H1 (cell line): ENCODE results near the gene NCOA5. TPM values are rescaled to one million over a fixed set of nuclear protein-coding genes. Genes with fewer than 3 reads are reported as not detected.
"Not testable (repeated sequence)": the region's sequence is repeated elsewhere in the genome, so short reads cannot be mapped to it uniquely, and the experiment has no call there.

Experiments used
- CTCF ChIA-PET: fragments of 300-600 bp; sonication (Branson Sonifier 250); formaldehyde crosslinking; loops from one replicate; lab custom pipeline; 2021; ENCODE audit not compliant: partially characterized antibody; lab: Charles Lee
- POLR2A ChIA-PET: fragments of 300-600 bp; sonication (Branson Sonifier 250); formaldehyde crosslinking; loops from one replicate; lab custom pipeline; 2021; ENCODE audit warnings: inconsistent platforms; ENCODE audit not compliant: partially characterized antibody; lab: Charles Lee
- DNase-seq, 2 experiments: peaks; one replicate each; pipeline versions ENCODE4 v3.0.0 to v3.0.0-alpha.2; 2010 to 2022; ENCODE audit warnings: low spot score in 2 of 2, low read depth in 1 of 2, mixed read lengths in 1 of 2
- FAIRE-seq: peaks from 2 replicates; lab custom pipeline; 2011; peaks lifted over from hg19 to GRCh38; lab: Jason Lieb, UNC
- H2AFZ ChIP-seq: 2 replicates; pipeline ENCODE4 v1.8.1; 2012; ENCODE audit warnings: low read length, inconsistent platforms
- H2AK5ac ChIP-seq: 2 replicates; pipeline ENCODE4 v1.6.1; 2013; ENCODE audit warnings: low read depth, low read length
- H2BK120ac ChIP-seq: replicated peaks from 2 replicates; pipeline ENCODE3; 2013; ENCODE audit warnings: low read depth, low read length, inconsistent platforms
- H2BK12ac ChIP-seq: 2 replicates; pipeline ENCODE4 v1.6.1; 2013; ENCODE audit warnings: low read depth, low read length
- H2BK15ac ChIP-seq: 2 replicates; pipeline ENCODE4 v1.6.1; 2013; ENCODE audit warnings: low read length
- H2BK20ac ChIP-seq: 2 replicates; pipeline ENCODE4 v1.6.1; 2013; ENCODE audit warnings: low read length
- H2BK5ac ChIP-seq: 2 replicates; pipeline ENCODE4 v1.6.1; 2013; ENCODE audit warnings: low read depth, low read length
- H3K14ac ChIP-seq: 2 replicates; pipeline ENCODE4 v1.6.1; 2013; ENCODE audit warnings: inconsistent platforms; ENCODE audit not compliant: insufficient read length
- H3K18ac ChIP-seq: 2 replicates; pipeline ENCODE4 v1.6.1; 2013; ENCODE audit warnings: low read length; ENCODE audit errors: extremely low read depth
- H3K23ac ChIP-seq: 2 replicates; pipeline ENCODE4 v1.6.1; 2013; ENCODE audit warnings: inconsistent platforms; ENCODE audit not compliant: insufficient read length
- H3K23me2 ChIP-seq: 2 replicates; pipeline ENCODE4 v1.6.1; 2013; ENCODE audit warnings: low read depth, low read length
- H3K27ac ChIP-seq: 2 replicates; pipeline ENCODE4 v1.6.1; 2011; ENCODE audit warnings: low read depth, low read length, inconsistent platforms
- H3K27me3 ChIP-seq, 4 experiments: replicated peaks in 1 of 4; 1 replicate in 1 of 4; 2 replicates in 3 of 4; pipeline versions ENCODE4 v1.6.1 to v1.8.1; 2011 to 2013; ENCODE audit warnings: low read length in 3 of 4, mild to moderate bottlenecking in 3 of 4, inconsistent platforms in 2 of 4, mixed read lengths in 2 of 4, moderate library complexity in 1 of 4; ENCODE audit not compliant: control insufficient read depth in 3 of 4, insufficient read depth in 3 of 4; ENCODE audit errors: extremely low read depth in 1 of 4
- H3K36me3 ChIP-seq, 4 experiments: 2 replicates each; pipeline versions ENCODE4 v1.6.1 to v1.8.1; 2011 to 2013; ENCODE audit warnings: mild to moderate bottlenecking in 4 of 4, low read length in 3 of 4, moderate library complexity in 2 of 4, control low read depth in 1 of 4, inconsistent platforms in 1 of 4; ENCODE audit not compliant: insufficient read depth in 4 of 4, control insufficient read depth in 2 of 4
- H3K4ac ChIP-seq: replicated peaks from 2 replicates; pipeline ENCODE3; 2013; ENCODE audit warnings: low read length, low read depth, mixed read lengths, inconsistent platforms; ENCODE audit not compliant: insufficient read length
- H3K4me1 ChIP-seq, 4 experiments: replicated peaks in 1 of 4; 1 replicate in 1 of 4; 2 replicates in 3 of 4; pipeline versions ENCODE4 v1.6.1 to v1.8.1; 2011 to 2013; ENCODE audit warnings: low read length in 3 of 4, inconsistent platforms in 2 of 4, mixed read lengths in 1 of 4; ENCODE audit not compliant: insufficient read depth in 4 of 4, control insufficient read depth in 3 of 4
- H3K4me2 ChIP-seq, 2 experiments: 2 replicates each; pipeline versions ENCODE4 v1.6.1 to v1.8.1; 2011 to 2013; ENCODE audit warnings: low read depth in 2 of 2, low read length in 2 of 2, control low read depth in 1 of 2, inconsistent platforms in 1 of 2, mild to moderate bottlenecking in 1 of 2; ENCODE audit not compliant: insufficient read depth in 1 of 2
- H3K4me3 ChIP-seq, 4 experiments: fragments of 200-600, 300-600 bp in 1 of 4; sonication (generic), shearing (Covaris generic), sonication (Bioruptor Twin) in 1 of 4; 2 replicates each; pipeline versions ENCODE4 v1.5.1 to v1.8.1; 2011 to 2016; ENCODE audit warnings: low read length in 4 of 4, low read depth in 3 of 4, control low read depth in 2 of 4, inconsistent platforms in 2 of 4, mild to moderate bottlenecking in 2 of 4, mixed read lengths in 1 of 4, moderate library complexity in 1 of 4; ENCODE audit not compliant: insufficient read depth in 2 of 4; ENCODE audit errors: extremely low read depth in 1 of 4
- H3K56ac ChIP-seq: replicated peaks from 2 replicates; pipeline ENCODE3; 2013; ENCODE audit warnings: low read depth, mild to moderate bottlenecking, mixed read lengths, low read length, inconsistent platforms; ENCODE audit not compliant: insufficient read length
- H3K79me1 ChIP-seq: 2 replicates; pipeline ENCODE4 v1.6.1; 2013; ENCODE audit warnings: low read depth, low read length, control low read depth
- H3K79me2 ChIP-seq, 2 experiments: 2 replicates each; pipeline versions ENCODE4 v1.6.1 to v1.8.1; 2012 to 2013; ENCODE audit warnings: low read length in 2 of 2, mild to moderate bottlenecking in 2 of 2, inconsistent platforms in 1 of 2; ENCODE audit not compliant: insufficient read depth in 2 of 2, control insufficient read depth in 1 of 2
- H3K9ac ChIP-seq, 4 experiments: replicated peaks in 1 of 4; 1 replicate in 1 of 4; 2 replicates in 3 of 4; pipeline versions ENCODE4 v1.6.1 to v1.8.1; 2011 to 2013; ENCODE audit warnings: low read depth in 3 of 4, low read length in 3 of 4, control low read depth in 2 of 4, mild to moderate bottlenecking in 2 of 4, moderate library complexity in 2 of 4, inconsistent platforms in 1 of 4; ENCODE audit errors: extremely low read depth in 1 of 4
- H3K9me3 ChIP-seq, 2 experiments: 2 replicates each; pipeline versions ENCODE4 v1.6.1 to v1.8.1; 2012 to 2013; ENCODE audit warnings: mild to moderate bottlenecking in 2 of 2, moderate library complexity in 2 of 2, control low read depth in 1 of 2, inconsistent platforms in 1 of 2, low read depth in 1 of 2, low read length in 1 of 2, mixed read lengths in 1 of 2; ENCODE audit not compliant: insufficient read depth in 2 of 2
- H4K20me1 ChIP-seq, 2 experiments: replicated peaks in 1 of 2; 2 replicates each; pipeline versions ENCODE3 to v1.8.1; 2011 to 2013; ENCODE audit warnings: inconsistent platforms in 2 of 2, low read length in 2 of 2, mild to moderate bottlenecking in 1 of 2; ENCODE audit not compliant: insufficient read depth in 2 of 2, control insufficient read depth in 1 of 2
- H4K5ac ChIP-seq: 2 replicates; pipeline ENCODE4 v1.6.1; 2013; ENCODE audit warnings: low read length, low read depth, mixed read lengths, inconsistent platforms; ENCODE audit not compliant: insufficient read length
- H4K8ac ChIP-seq: 2 replicates; pipeline ENCODE4 v1.8.0; 2013; ENCODE audit warnings: mild to moderate bottlenecking, moderate library complexity, low read length, inconsistent platforms; ENCODE audit not compliant: insufficient read depth; ENCODE audit errors: extremely low read depth
- H4K91ac ChIP-seq: replicated peaks from 2 replicates; pipeline ENCODE3; 2013; ENCODE audit warnings: low read length, mixed read lengths, inconsistent platforms; ENCODE audit not compliant: insufficient read length
- WGBS, 2 experiments: shearing (Covaris generic) in 1 of 2; methylation state at CpG; one replicate each; pipeline versions ENCODE4 v1.1.6 to v1.1.7; 2013 to 2015; ENCODE audit warnings: low lambda C conversion rate in 2 of 2, mixed read lengths in 2 of 2, inconsistent platforms in 1 of 2, low coverage in 1 of 2, missing lambda C conversion rate in 1 of 2; ENCODE audit not compliant: insufficient replicate concordance in 2 of 2, insufficient coverage in 1 of 2, insufficient read length in 1 of 2; ENCODE audit errors: extremely low coverage in 1 of 2, missing lambda C conversion rate in 1 of 2; 5-methylcytosine and 5-hydroxymethylcytosine counted together
- polyA plus RNA-seq, 7 experiments: library from polyadenylated mRNA; depleted of rRNA in 3 of 7; stranded (reverse) in 5 of 7; unstranded in 2 of 7; fragments of >200 nt in 5 of 7; fragments of 200-250 nt in 2 of 7; gene quantifications; 1 replicate in 5 of 7; 2 replicates in 1 of 7; 4 replicates in 1 of 7; pipeline versions ENCODE4 v1.2.1 to v1.2.3, GENCODE V29; 2011 to 2013; ENCODE audit warnings: missing spikeins in 2 of 7, mixed read lengths in 2 of 7
- total RNA-seq: library from RNA; stranded (reverse); fragmentation: NEBNext Ultra II Directional; extraction: Animal tissue kit (Norgen Biotek cat#: 25700); gene quantifications from 2 replicates; pipeline ENCODE4 v1.2.1, GENCODE V29; 2021

NCOA5 gene
- total and polyA plus RNA-seq, 2 of the 8 experiments (the other 6 are each of a cell fraction or from before 2014, with no cell fraction given) = 20.4 to 29.0 TPM

GRCh38 chr20:46091622-46092535 is 2.1 kb upstream of the NCOA5 start:
- not testable (repeated sequence) for H4K8ac ChIP-seq, H3K4me1 ChIP-seq, H3K36me3 ChIP-seq, H3K27ac ChIP-seq, H3K23me2 ChIP-seq, H3K56ac ChIP-seq, H4K20me1 ChIP-seq, FAIRE-seq, H2BK5ac ChIP-seq, H2BK15ac ChIP-seq, H2BK120ac ChIP-seq, H3K9ac ChIP-seq, H2AK5ac ChIP-seq, H2BK12ac ChIP-seq, H4K91ac ChIP-seq, H3K14ac ChIP-seq, H2BK20ac ChIP-seq, H3K79me1 ChIP-seq, H3K23ac ChIP-seq, H2AFZ ChIP-seq, H3K4ac ChIP-seq, H4K5ac ChIP-seq, H3K9me3 ChIP-seq, H3K18ac ChIP-seq, H3K27me3 ChIP-seq
- H3K4me2 ChIP-seq = peak overlapping the region in 1 of 2 experiments; percentile 36; a peak in 2 of 4 replicates
- peaks cover 6 to 22% of the 10 kb centered on the region in 2 experiments for H3K79me2 ChIP-seq
- CTCF ChIA-PET = interaction anchor here (0.6 to 2.2 kb wide), 6 partner anchors 37 to 83 kb away, joined by 3 to 7 read pairs (median 4); partner anchors contain the start of gene MMP9
- 74% methylated on average over 32 of the region's 52 CpGs; no CpG with 5 or more reads in 1 of the 2 experiments for WGBS, 2 experiments
- H3K4me3 ChIP-seq = peak overlapping the region in 2 of 4 experiments; percentile 8 to 11; a peak in 1 of 8 replicates
- POLR2A ChIA-PET = interaction anchor here (0.7 to 2.6 kb wide), 9 partner anchors 9 to 252 kb away, joined by 3 to 9 read pairs (median 3); no protein-coding TSS in a partner anchor
- DNase-seq = peak in 1 of 2 experiments; percentile 58
